HepG2 (cell line): ENCODE data around the gene AP2A2.

Source experiments
- CHD2 ChIP-seq: IDR thresholded peaks from 2 replicates; pipeline ENCODE4 v1.6.1; 2011; ENCODE audit warnings: low read depth, low read length, improper control_type of control experiment
- ETV6 ChIP-seq: sonication (generic); formaldehyde crosslinking; conservative IDR thresholded peaks from 2 replicates; pipeline ENCODE4 v1.4.0; 2020; ENCODE audit warnings: missing genetic modification reagents
- GABPA ChIP-seq, 2 experiments: IDR thresholded peaks; 2 replicates each; pipeline ENCODE4 v1.6.1; 2011 to 2016; ENCODE audit warnings: low read depth in 2 of 2, low read length in 1 of 2, missing biosample characterization in 1 of 2, missing genetic modification characterization in 1 of 2
- POLR2A ChIP-seq, 2 experiments: IDR thresholded peaks; 2 replicates each; pipeline ENCODE4 v1.6.1; 2011; ENCODE audit warnings: low read depth in 2 of 2, low read length in 2 of 2, mild to moderate bottlenecking in 1 of 2, moderate library complexity in 1 of 2; ENCODE audit not compliant: insufficient read depth in 1 of 2
- POLR2AphosphoS5 ChIP-seq: IDR thresholded peaks from 2 replicates; pipeline ENCODE4 v1.6.1; 2012; ENCODE audit warnings: low read depth, low read length
- YY1 ChIP-seq: IDR thresholded peaks from 2 replicates; pipeline ENCODE4 v1.6.1; 2011; ENCODE audit warnings: low read length, low read depth, moderate library complexity, mild to moderate bottlenecking; ENCODE audit not compliant: insufficient read depth, insufficient replicate concordance
- ZC3H13 ChIP-seq: sonication (generic); formaldehyde crosslinking; IDR thresholded peaks from 2 replicates; pipeline ENCODE4 v1.8.1; 2023; ENCODE audit warnings: mild to moderate bottlenecking, missing genetic modification reagents, moderate library complexity
- ZFAT ChIP-seq: sonication (generic); formaldehyde crosslinking; conservative IDR thresholded peaks from 2 replicates; pipeline ENCODE4 v1.8.1; 2023; ENCODE audit warnings: missing genetic modification reagents, inconsistent platforms
- TF ChIP-seq, protein P1 (sequence below): sonication (generic); formaldehyde crosslinking; IDR thresholded peaks from 2 replicates; pipeline ENCODE4 v1.5.0; 2020; ENCODE audit warnings: mild to moderate bottlenecking, missing genetic modification reagents, moderate library complexity
- TF ChIP-seq, protein P2 (sequence below): sonication (generic); formaldehyde crosslinking; IDR thresholded peaks from 2 replicates; pipeline ENCODE4 v1.4.0; 2020; ENCODE audit warnings: mild to moderate bottlenecking, missing genetic modification reagents
- TF ChIP-seq, protein P3 (sequence below): sonication (generic); formaldehyde crosslinking; IDR thresholded peaks from 2 replicates; pipeline ENCODE4 v1.9.0; 2021; ENCODE audit warnings: missing genetic modification reagents, mild to moderate bottlenecking, borderline replicate concordance
- TF ChIP-seq, protein P4 (sequence below): sonication (generic); formaldehyde crosslinking; IDR thresholded peaks from 2 replicates; pipeline ENCODE4 v1.5.0; 2020; ENCODE audit warnings: missing genetic modification reagents, mild to moderate bottlenecking, borderline replicate concordance
- TF ChIP-seq, protein P5 (sequence below): sonication (generic); formaldehyde crosslinking; IDR thresholded peaks from 2 replicates; pipeline ENCODE4 v1.4.0; 2020; ENCODE audit warnings: missing genetic modification reagents

DNA sequence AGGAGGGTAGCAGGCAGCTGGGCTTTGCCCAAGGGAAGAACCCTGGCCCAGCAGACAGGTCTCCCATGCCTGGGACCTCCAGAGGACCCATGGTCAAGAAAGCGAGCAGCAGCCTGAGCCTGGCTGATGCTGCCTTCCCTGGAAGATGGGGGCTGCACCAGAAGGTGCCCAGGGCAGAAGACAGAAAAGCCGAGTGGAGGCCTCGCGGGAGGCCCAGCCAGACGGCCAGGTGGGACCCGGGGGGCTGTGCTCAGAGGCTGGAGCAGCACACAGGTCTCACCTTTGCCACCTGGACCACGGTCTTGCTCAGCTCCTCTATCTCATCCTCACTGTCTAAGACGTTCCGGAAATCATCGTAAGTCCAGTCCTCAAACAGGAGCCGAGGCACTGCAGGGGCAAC lies 25.9 kb upstream of the AP2A2 start:
- TF ChIP-seq GABPA (IDR thresholded peaks at IDR 0.05; ENCODE audit: low read depth, low read length) = no peak
- TF ChIP-seq GABPA (CRISPR knock-in tag; IDR thresholded peaks at IDR 0.05; ENCODE audit: low read depth) = no peak
- TF ChIP-seq, protein P1, sequence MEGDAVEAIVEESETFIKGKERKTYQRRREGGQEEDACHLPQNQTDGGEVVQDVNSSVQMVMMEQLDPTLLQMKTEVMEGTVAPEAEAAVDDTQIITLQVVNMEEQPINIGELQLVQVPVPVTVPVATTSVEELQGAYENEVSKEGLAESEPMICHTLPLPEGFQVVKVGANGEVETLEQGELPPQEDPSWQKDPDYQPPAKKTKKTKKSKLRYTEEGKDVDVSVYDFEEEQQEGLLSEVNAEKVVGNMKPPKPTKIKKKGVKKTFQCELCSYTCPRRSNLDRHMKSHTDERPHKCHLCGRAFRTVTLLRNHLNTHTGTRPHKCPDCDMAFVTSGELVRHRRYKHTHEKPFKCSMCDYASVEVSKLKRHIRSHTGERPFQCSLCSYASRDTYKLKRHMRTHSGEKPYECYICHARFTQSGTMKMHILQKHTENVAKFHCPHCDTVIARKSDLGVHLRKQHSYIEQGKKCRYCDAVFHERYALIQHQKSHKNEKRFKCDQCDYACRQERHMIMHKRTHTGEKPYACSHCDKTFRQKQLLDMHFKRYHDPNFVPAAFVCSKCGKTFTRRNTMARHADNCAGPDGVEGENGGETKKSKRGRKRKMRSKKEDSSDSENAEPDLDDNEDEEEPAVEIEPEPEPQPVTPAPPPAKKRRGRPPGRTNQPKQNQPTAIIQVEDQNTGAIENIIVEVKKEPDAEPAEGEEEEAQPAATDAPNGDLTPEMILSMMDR = no peak
- no peak for TF ChIP-seq YY1
- TF ChIP-seq, protein P2, sequence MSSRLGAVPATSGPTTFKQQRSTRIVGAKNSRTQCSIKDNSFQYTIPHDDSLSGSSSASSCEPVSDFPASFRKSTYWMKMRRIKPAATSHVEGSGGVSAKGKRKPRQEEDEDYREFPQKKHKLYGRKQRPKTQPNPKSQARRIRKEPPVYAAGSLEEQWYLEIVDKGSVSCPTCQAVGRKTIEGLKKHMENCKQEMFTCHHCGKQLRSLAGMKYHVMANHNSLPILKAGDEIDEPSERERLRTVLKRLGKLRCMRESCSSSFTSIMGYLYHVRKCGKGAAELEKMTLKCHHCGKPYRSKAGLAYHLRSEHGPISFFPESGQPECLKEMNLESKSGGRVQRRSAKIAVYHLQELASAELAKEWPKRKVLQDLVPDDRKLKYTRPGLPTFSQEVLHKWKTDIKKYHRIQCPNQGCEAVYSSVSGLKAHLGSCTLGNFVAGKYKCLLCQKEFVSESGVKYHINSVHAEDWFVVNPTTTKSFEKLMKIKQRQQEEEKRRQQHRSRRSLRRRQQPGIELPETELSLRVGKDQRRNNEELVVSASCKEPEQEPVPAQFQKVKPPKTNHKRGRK (CRISPR knock-in tag) = no peak
- TF ChIP-seq POLR2AphosphoS5 = no peak
- no peak for TF ChIP-seq ETV6 (CRISPR knock-in tag)
- TF ChIP-seq, protein P3, sequence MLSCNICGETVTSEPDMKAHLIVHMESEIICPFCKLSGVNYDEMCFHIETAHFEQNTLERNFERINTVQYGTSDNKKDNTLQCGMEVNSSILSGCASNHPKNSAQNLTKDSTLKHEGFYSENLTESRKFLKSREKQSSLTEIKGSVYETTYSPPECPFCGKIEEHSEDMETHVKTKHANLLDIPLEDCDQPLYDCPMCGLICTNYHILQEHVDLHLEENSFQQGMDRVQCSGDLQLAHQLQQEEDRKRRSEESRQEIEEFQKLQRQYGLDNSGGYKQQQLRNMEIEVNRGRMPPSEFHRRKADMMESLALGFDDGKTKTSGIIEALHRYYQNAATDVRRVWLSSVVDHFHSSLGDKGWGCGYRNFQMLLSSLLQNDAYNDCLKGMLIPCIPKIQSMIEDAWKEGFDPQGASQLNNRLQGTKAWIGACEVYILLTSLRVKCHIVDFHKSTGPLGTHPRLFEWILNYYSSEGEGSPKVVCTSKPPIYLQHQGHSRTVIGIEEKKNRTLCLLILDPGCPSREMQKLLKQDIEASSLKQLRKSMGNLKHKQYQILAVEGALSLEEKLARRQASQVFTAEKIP = no peak
- no peak for TF ChIP-seq CHD2
- TF ChIP-seq, protein P4, sequence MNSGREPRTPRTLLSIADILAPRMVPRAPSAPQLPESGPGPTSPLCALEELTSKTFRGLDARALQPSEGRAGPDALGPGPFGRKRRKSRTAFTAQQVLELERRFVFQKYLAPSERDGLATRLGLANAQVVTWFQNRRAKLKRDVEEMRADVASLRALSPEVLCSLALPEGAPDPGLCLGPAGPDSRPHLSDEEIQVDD (CRISPR knock-in tag) = no peak
- TF ChIP-seq, protein P5, sequence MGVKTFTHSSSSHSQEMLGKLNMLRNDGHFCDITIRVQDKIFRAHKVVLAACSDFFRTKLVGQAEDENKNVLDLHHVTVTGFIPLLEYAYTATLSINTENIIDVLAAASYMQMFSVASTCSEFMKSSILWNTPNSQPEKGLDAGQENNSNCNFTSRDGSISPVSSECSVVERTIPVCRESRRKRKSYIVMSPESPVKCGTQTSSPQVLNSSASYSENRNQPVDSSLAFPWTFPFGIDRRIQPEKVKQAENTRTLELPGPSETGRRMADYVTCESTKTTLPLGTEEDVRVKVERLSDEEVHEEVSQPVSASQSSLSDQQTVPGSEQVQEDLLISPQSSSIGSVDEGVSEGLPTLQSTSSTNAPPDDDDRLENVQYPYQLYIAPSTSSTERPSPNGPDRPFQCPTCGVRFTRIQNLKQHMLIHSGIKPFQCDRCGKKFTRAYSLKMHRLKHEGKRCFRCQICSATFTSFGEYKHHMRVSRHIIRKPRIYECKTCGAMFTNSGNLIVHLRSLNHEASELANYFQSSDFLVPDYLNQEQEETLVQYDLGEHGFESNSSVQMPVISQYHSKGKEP (CRISPR knock-in tag) = no peak
- TF ChIP-seq ZFAT = no peak
- TF ChIP-seq POLR2A (IDR thresholded peaks at IDR 0.05; ENCODE audit: insufficient read depth in 1 of 2, low read depth in 2 of 2, low read length in 2 of 2) = no peak
- no peak for TF ChIP-seq ZC3H13 (CRISPR knock-in tag)
